ENCODE data around the gene CLNK. TPM values are rescaled to one million over a fixed set of nuclear protein-coding genes. Genes with fewer than 3 reads are reported as not detected.

CLNK gene
- total and polyA plus RNA-seq, 2 of the 8 experiments (the other 6 are each of a cell fraction or from before 2014, with no cell fraction given): not detected

- CTCF ChIA-PET (ENCODE audit: partially characterized antibody): interaction anchor here (1.4 kb wide), 1 partner anchor 9 kb away, joined by 7 read pairs; no protein-coding TSS in a partner anchor
- no peak overlapping the region for H2BK15ac ChIP-seq (ENCODE audit: low read length)
- H3K36me3 ChIP-seq (ENCODE audit: control insufficient read depth in 2 of 4, insufficient read depth in 4 of 4, low read length in 3 of 4): no peaks in the 10 kb centered on the region
- no peak overlapping the region for H4K91ac ChIP-seq (replicated peaks; ENCODE audit: insufficient read length, low read length)
- H3K27me3 ChIP-seq (replicated peaks in 1 of 4; ENCODE audit: control insufficient read depth in 3 of 4, extremely low read depth in 1 of 4, insufficient read depth in 3 of 4, low read length in 3 of 4): peaks cover 0 to 2% (median 0%) of the 10 kb centered on the region in 4 experiments; a peak in 1 of 7 replicates
- no peak overlapping the region for H3K4ac ChIP-seq (replicated peaks; ENCODE audit: insufficient read length, low read depth, low read length)
- no peak overlapping the region for H2AK5ac ChIP-seq (ENCODE audit: low read depth, low read length)
- WGBS, 2 experiments (ENCODE audit: extremely low coverage in 1 of 2, insufficient coverage in 1 of 2, insufficient read length in 1 of 2, insufficient replicate concordance in 2 of 2, low coverage in 1 of 2, low lambda C conversion rate in 2 of 2, missing lambda C conversion rate in 1 of 2): 87% methylated on average over 5 of the region's 5 CpGs; no CpG with 5 or more reads in 1 of the 2 experiments
- H4K8ac ChIP-seq (ENCODE audit: extremely low read depth, insufficient read depth, low read length): no peak overlapping the region
- no peak overlapping the region for H4K5ac ChIP-seq (ENCODE audit: insufficient read length, low read depth, low read length)
- no peaks in the 10 kb centered on the region for H3K23me2 ChIP-seq (ENCODE audit: low read depth, low read length)
- H3K79me1 ChIP-seq (ENCODE audit: low read depth, low read length): no peaks in the 10 kb centered on the region
- no peaks in the 10 kb centered on the region for H3K9me3 ChIP-seq (ENCODE audit: insufficient read depth in 2 of 2, low read depth in 1 of 2, low read length in 1 of 2)
- H3K18ac ChIP-seq (ENCODE audit: extremely low read depth, low read length): no peak overlapping the region
- H4K20me1 ChIP-seq (replicated peaks in 1 of 2; ENCODE audit: control insufficient read depth in 1 of 2, insufficient read depth in 2 of 2, low read length in 2 of 2): no peaks in the 10 kb centered on the region
- no peak overlapping the region for H2BK5ac ChIP-seq (ENCODE audit: low read depth, low read length)
- H3K4me1 ChIP-seq (replicated peaks in 1 of 4; ENCODE audit: control insufficient read depth in 3 of 4, insufficient read depth in 4 of 4, low read length in 3 of 4): no peaks in the 10 kb centered on the region
- H3K9ac ChIP-seq (replicated peaks in 1 of 4; ENCODE audit: extremely low read depth in 1 of 4, low read depth in 3 of 4, low read length in 3 of 4): no peak overlapping the region
- no peak overlapping the region for H3K23ac ChIP-seq (ENCODE audit: insufficient read length)
- no peak overlapping the region for H2BK20ac ChIP-seq (ENCODE audit: low read length)
- DNase-seq (ENCODE audit: low read depth in 1 of 2, low spot score in 2 of 2): no peak
- H3K27ac ChIP-seq (ENCODE audit: low read depth, low read length): no peak overlapping the region
- H2BK12ac ChIP-seq (ENCODE audit: low read depth, low read length): no peak overlapping the region
- H3K4me2 ChIP-seq (ENCODE audit: insufficient read depth in 1 of 2, low read depth in 2 of 2, low read length in 2 of 2): no peak overlapping the region
- no peak overlapping the region for H3K14ac ChIP-seq (ENCODE audit: insufficient read length)
- H2BK120ac ChIP-seq (replicated peaks; ENCODE audit: low read depth, low read length): no peak overlapping the region
- no peak overlapping the region for H3K56ac ChIP-seq (replicated peaks; ENCODE audit: insufficient read length, low read depth, low read length)
- no peak for FAIRE-seq
- H3K79me2 ChIP-seq (ENCODE audit: control insufficient read depth in 1 of 2, insufficient read depth in 2 of 2, low read length in 2 of 2): no peaks in the 10 kb centered on the region
- no peak overlapping the region for H2AFZ ChIP-seq (ENCODE audit: low read length)
- POLR2A ChIA-PET (ENCODE audit: partially characterized antibody): no interaction called here
- H3K4me3 ChIP-seq (ENCODE audit: extremely low read depth in 1 of 4, insufficient read depth in 2 of 4, low read depth in 3 of 4, low read length in 4 of 4): no peak overlapping the region
- TF ChIP-seq POLR2A (IDR thresholded peaks at IDR 0.05; ENCODE audit: control extremely low read depth in 1 of 2, low read depth in 2 of 2, low read length in 2 of 2) (no peak), GABPA (IDR thresholded peaks at IDR 0.05; ENCODE audit: borderline replicate concordance, insufficient read depth, low read length) (no peak), CREB1 (IDR thresholded peaks at IDR 0.05) (no peak), FOSL1 (IDR thresholded peaks at IDR 0.05; ENCODE audit: insufficient read depth, low read depth, low read length) (no peak), USF2 (IDR thresholded peaks at IDR 0.05; ENCODE audit: low read length) (no peak), RBBP5 (IDR thresholded peaks at IDR 0.05; ENCODE audit: borderline replicate concordance, low read depth, low read length) (no peak), PHF8 (conservative IDR thresholded peaks at IDR 0.05; ENCODE audit: low read depth, low read length) (no peak), SRF (IDR thresholded peaks at IDR 0.05; ENCODE audit: low read depth, low read length) (no peak), JUN (IDR thresholded peaks at IDR 0.05; ENCODE audit: low read depth, low read length) (no peak), ATF2 (IDR thresholded peaks at IDR 0.05; ENCODE audit: low read length) (no peak), TAF1 (IDR thresholded peaks at IDR 0.05; ENCODE audit: low read depth, low read length) (no peak), RFX5 (IDR thresholded peaks at IDR 0.05; ENCODE audit: borderline replicate concordance, low read depth, low read length) (no peak)
These were observed 214.1 kb downstream of the CLNK start for GRCh38 chr4:10470505-10470904.
